Measurements from ENCODE around the gene USP34. TPM values are rescaled to one million over a fixed set of nuclear protein-coding genes. Genes with fewer than 3 reads are reported as not detected.

Gene USP34
- total RNA-seq (2021; ENCODE audit: unreplicated experiment) (76.3 TPM), Bru-seq, nascent RNA (percentile 94 among the genes with signal in this experiment), BruChase-seq, experiment 1, labeled RNA remaining after a 6-hour chase (percentile 93 among the genes with signal in this experiment), BruChase-seq, experiment 2, labeled RNA remaining after a 2-hour chase (percentile 94 among the genes with signal in this experiment)
- 30.0 and 33.0 TPM in 2 replicates for polyA plus RNA-seq (2012)
- long read RNA-seq, partial matches to known transcripts, result 13 of 29 reads
- long read RNA-seq, other reads (novel, unspliced or antisense), result 16 of 29 reads

GRCh38 chr2:61470965-61471904 is at the start of gene USP34:
USP34 (minus strand) TSS chr2:61471087; CDS start chr2:61470692, 395 bp downstream.
- BruUV-seq (replicated peaks), result TSS peak; percentile 78
- H3K9ac ChIP-seq (ENCODE audit: low read length), result peak within 1 kb of the TSS; percentile 95
- intact Hi-C loops (cut with micrococcal nuclease), result no loop called here

More at GRCh38 chr2:61470965-61471904, at the start of gene USP34:
- POLR2A ChIA-PET, result no interaction called here
- Histone ChIP-seq H3K79me2 (ENCODE audit: insufficient read depth, low read length) (peaks cover 55% of the 10 kb centered on the region), H3K27ac (ENCODE audit: low read depth, low read length) (peak within 1 kb of the TSS; percentile 90), H2AFZ (ENCODE audit: low read depth, low read length, poor library complexity, severe bottlenecking) (no peak within 1 kb of the TSS), H3K4me3 (replicated peaks in 1 of 2; ENCODE audit: low read depth in 1 of 2, low read length in 2 of 2) (peak within 1 kb of the TSS; percentile 91 to 94), H4K20me1 (ENCODE audit: insufficient read depth) (peaks cover 4% of the 10 kb centered on the region; the same call in 1 of the 2 replicates), H3K4me1 (ENCODE audit: control insufficient read depth in 1 of 2, insufficient read depth in 2 of 2, low read length in 2 of 2) (peaks cover 13 to 41% of the 10 kb centered on the region in 2 experiments), H3K9me2 (ENCODE audit: insufficient read depth) (no peaks in the 10 kb centered on the region), H3K27me3 (ENCODE audit: insufficient read depth, low read length) (no peaks in the 10 kb centered on the region), H3K9me3 (ENCODE audit: control insufficient read depth in 1 of 2, insufficient read depth in 1 of 2, low read depth in 1 of 2, low read length in 2 of 2) (no peaks in the 10 kb centered on the region), H3K36me3 (ENCODE audit: control insufficient read depth in 1 of 2, insufficient read depth in 2 of 2, low read length in 2 of 2) (peaks cover 0 to 6% of the 10 kb centered on the region in 2 experiments; a peak in 2 of 4 replicates), H3K4me2 (ENCODE audit: low read length) (peak within 1 kb of the TSS; percentile 85)
- TF ChIP-seq SRF (IDR thresholded peaks at IDR 0.05; ENCODE audit: low read depth) (no peak), EGR1 (IDR thresholded peaks at IDR 0.05; ENCODE audit: low read depth) (peak; percentile 52), MAX (IDR thresholded peaks at IDR 0.05) (peak; percentile 70), CEBPB (IDR thresholded peaks at IDR 0.05; ENCODE audit: low read depth) (no peak), YY1 (IDR thresholded peaks at IDR 0.05; ENCODE audit: extremely low read depth, insufficient replicate concordance, low read depth, low read length) (peak; percentile 91), SIN3A (IDR thresholded peaks at IDR 0.05; ENCODE audit: low read depth) (peak; percentile 68), POLR2A (IDR thresholded peaks at IDR 0.05; ENCODE audit: borderline replicate concordance, extremely low read depth, insufficient read depth, insufficient read length) (peak; percentile 23), TCF7L2 (IDR thresholded peaks at IDR 0.05; ENCODE audit: borderline replicate concordance, extremely low read depth, insufficient read depth, insufficient read length) (peak; percentile 8), REST (IDR thresholded peaks at IDR 0.05; ENCODE audit: low read depth) (no peak), ZFX (IDR thresholded peaks at IDR 0.05) (peak; percentile 64), SP1 (IDR thresholded peaks at IDR 0.05; ENCODE audit: low read depth) (peak; percentile 44), POLR2AphosphoS5 (IDR thresholded peaks at IDR 0.05; ENCODE audit: low read depth, low read length) (peak; percentile 84)
- DNase-seq (ENCODE audit: low read depth, low spot score) (peak; percentile 85), ATAC-seq (peak; percentile 89)
- RAD21 ChIA-PET (ENCODE audit: low non-redundant PET in 1 of 2, low total read pairs in 2 of 2, uncharacterized antibody in 2 of 2, unreplicated experiment in 2 of 2), result no interaction called here
- CTCF ChIA-PET, result no interaction called here

Measured in HCT116 (cell line).